ENCODE results near the gene TNRC6B.

TNRC6B gene

DNA sequence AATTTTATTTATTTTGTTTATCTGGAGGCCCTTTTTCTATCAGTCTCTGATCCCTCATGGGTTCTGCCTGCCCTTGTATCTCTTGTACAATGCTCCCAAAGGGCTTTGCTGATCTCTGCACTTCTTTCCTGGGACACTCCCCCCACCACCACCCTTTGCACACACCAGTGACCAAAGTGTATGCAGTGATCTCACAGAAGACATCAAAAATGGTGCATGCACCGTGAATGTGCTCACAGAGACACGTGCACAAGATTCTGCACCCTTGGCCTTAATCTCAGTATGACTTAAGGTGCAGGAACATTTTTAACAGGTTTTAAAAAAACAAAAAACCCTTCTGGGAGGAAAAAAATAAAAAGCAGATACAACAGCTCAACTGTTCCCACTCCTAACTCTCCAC, 156.3 kb downstream of the TNRC6B start:
- no peak for DNase-seq (ENCODE audit: low read depth, low spot score)
- H3K36me3 ChIP-seq (ENCODE audit: insufficient read depth, insufficient read length, low read length) = peaks cover 8% of the 10 kb centered on the region
- TF ChIP-seq YY1 (IDR thresholded peaks at IDR 0.05; ENCODE audit: insufficient read depth, insufficient read length) = no peak
- TF ChIP-seq SUZ12 (IDR thresholded peaks at IDR 0.05; ENCODE audit: extremely low read depth, insufficient read depth, insufficient read length) = no peak
- no peak for TF ChIP-seq ZNF274 (IDR thresholded peaks at IDR 0.05; ENCODE audit: low read depth, low read length)
- no peak overlapping the region for H3K4me3 ChIP-seq (ENCODE audit: insufficient read length, low read depth)
- peaks cover 3% of the 10 kb centered on the region for H3K4me1 ChIP-seq (ENCODE audit: insufficient read depth, insufficient read length)
- no peak overlapping the region for H3K9ac ChIP-seq (ENCODE audit: insufficient read length, low read depth)
- no peaks in the 10 kb centered on the region for H3K27me3 ChIP-seq (ENCODE audit: insufficient read depth, insufficient read length)
- H3K9me3 ChIP-seq (ENCODE audit: insufficient read depth, low read length) = no peaks in the 10 kb centered on the region

DNA sequence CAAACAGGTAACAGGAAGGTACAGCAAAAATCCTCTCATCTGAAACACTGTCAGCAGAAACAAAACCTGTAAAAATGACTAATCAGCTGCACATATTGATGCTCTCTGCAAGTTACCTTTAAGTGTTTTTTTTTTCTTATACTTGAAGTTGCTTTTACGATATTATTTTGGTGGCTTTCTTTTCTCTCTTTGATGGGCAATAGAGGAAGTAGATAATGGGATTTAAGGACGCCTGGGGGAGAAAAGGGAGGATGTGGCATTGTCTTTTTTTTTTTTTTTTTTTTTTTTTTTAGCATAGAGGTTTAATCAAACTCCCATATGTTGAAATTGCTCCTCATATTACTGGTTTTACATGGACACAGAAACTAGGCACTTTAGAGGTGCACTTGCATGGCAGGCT, 157.2 kb downstream of the TNRC6B start:
- no peak overlapping the region for H3K9ac ChIP-seq (ENCODE audit: insufficient read length, low read depth)
- H3K4me1 ChIP-seq (ENCODE audit: insufficient read depth, insufficient read length) = peaks cover 3% of the 10 kb centered on the region
- H3K9me3 ChIP-seq (ENCODE audit: insufficient read depth, low read length) = no peaks in the 10 kb centered on the region
- no peaks in the 10 kb centered on the region for H3K27me3 ChIP-seq (ENCODE audit: insufficient read depth, insufficient read length)
- TF ChIP-seq SUZ12 (IDR thresholded peaks at IDR 0.05; ENCODE audit: extremely low read depth, insufficient read depth, insufficient read length) (no peak), ZNF274 (IDR thresholded peaks at IDR 0.05; ENCODE audit: low read depth, low read length) (no peak)
- peaks cover 8% of the 10 kb centered on the region for H3K36me3 ChIP-seq (ENCODE audit: insufficient read depth, insufficient read length, low read length)
- DNase-seq (ENCODE audit: low read depth, low spot score) = no peak
- H3K4me3 ChIP-seq (ENCODE audit: insufficient read length, low read depth) = no peak overlapping the region

DNA sequence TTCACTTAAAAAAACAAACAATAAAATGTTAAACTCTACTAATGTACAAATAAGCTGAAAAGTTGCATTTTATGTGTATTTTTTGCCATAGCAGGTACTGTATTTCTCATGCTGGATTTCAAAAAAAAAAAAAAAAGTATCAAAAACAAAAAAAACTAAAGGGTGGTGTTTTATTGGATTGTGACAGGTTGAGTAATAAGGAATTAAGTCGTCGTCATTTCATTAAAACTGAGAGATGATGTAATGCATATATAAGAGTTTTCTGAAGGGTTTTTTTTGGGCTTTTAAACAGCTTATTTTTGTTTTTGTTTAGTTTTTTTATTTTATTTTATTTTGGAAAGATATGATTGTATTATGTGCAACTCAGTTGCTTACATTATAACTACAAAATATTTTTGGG, 157.6 kb downstream of the TNRC6B start:
- TF ChIP-seq YY1 (IDR thresholded peaks at IDR 0.05; ENCODE audit: insufficient read depth, insufficient read length) (no peak), ZNF274 (IDR thresholded peaks at IDR 0.05; ENCODE audit: low read depth, low read length) (no peak), SUZ12 (IDR thresholded peaks at IDR 0.05; ENCODE audit: extremely low read depth, insufficient read depth, insufficient read length) (no peak)
- Histone ChIP-seq H3K4me3 (ENCODE audit: insufficient read length, low read depth) (no peak overlapping the region), H3K4me1 (ENCODE audit: insufficient read depth, insufficient read length) (peaks cover 3% of the 10 kb centered on the region), H3K9ac (ENCODE audit: insufficient read length, low read depth) (no peak overlapping the region), H3K36me3 (ENCODE audit: insufficient read depth, insufficient read length, low read length) (peaks cover 5% of the 10 kb centered on the region), H3K27me3 (ENCODE audit: insufficient read depth, insufficient read length) (no peaks in the 10 kb centered on the region), H3K9me3 (ENCODE audit: insufficient read depth, low read length) (no peaks in the 10 kb centered on the region)
- no peak for DNase-seq (ENCODE audit: low read depth, low spot score)

DNA sequence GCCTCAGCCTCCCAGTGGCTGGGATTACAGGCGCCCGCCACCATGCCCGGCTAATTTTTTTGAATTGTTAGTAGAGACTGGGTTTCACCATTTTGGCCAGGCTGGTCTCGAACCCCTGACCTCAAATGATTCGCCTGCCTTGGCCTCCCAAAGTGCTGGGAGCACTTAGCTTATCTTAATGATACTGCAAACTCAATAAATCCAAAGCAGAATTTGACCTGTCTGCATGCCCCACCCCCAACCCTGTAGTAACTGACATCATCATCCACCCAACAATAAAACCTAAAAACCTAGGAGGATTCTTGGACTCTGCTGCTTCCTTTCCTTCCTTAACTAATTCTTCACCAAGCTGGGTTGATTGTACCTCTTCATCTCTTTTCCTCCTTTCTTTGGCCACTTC, 162.3 kb downstream of the TNRC6B start:
- Histone ChIP-seq H3K4me1 (ENCODE audit: insufficient read depth, insufficient read length) (no peaks in the 10 kb centered on the region), H3K36me3 (ENCODE audit: insufficient read depth, insufficient read length, low read length) (peaks cover 2% of the 10 kb centered on the region), H3K4me3 (ENCODE audit: insufficient read length, low read depth) (no peak overlapping the region), H3K9me3 (ENCODE audit: insufficient read depth, low read length) (no peaks in the 10 kb centered on the region), H3K27me3 (ENCODE audit: insufficient read depth, insufficient read length) (no peaks in the 10 kb centered on the region), H3K9ac (ENCODE audit: insufficient read length, low read depth) (no peak overlapping the region)
- no peak for DNase-seq (ENCODE audit: low read depth, low spot score)
- TF ChIP-seq ZNF274 (IDR thresholded peaks at IDR 0.05; ENCODE audit: low read depth, low read length) (no peak), SUZ12 (IDR thresholded peaks at IDR 0.05; ENCODE audit: extremely low read depth, insufficient read depth, insufficient read length) (no peak), YY1 (IDR thresholded peaks at IDR 0.05; ENCODE audit: insufficient read depth, insufficient read length) (no peak)

DNA sequence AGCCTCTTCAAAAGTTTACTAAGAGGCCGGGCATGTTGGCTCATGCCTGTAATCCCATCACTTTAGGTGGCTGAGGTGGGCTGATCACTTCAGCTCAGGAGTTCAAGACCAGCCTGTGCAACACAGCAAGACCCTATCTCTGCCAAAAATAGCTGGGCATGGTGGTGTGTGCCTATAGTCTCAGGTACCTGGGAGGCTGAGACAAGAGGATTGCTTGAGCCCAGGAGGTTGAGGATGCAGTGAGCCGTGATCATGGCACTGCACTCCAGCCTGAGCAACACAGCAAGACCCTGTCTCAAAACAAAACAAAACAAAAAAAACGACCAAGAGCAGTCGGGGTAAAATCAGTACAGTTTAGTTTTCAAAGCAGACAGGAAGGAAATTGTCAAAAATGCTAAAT, 163.9 kb downstream of the TNRC6B start:
- DNase-seq (ENCODE audit: low read depth, low spot score) = no peak
- H3K9me3 ChIP-seq (ENCODE audit: insufficient read depth, low read length) = no peaks in the 10 kb centered on the region
- no peaks in the 10 kb centered on the region for H3K27me3 ChIP-seq (ENCODE audit: insufficient read depth, insufficient read length)
- TF ChIP-seq YY1 (IDR thresholded peaks at IDR 0.05; ENCODE audit: insufficient read depth, insufficient read length) (no peak), SUZ12 (IDR thresholded peaks at IDR 0.05; ENCODE audit: extremely low read depth, insufficient read depth, insufficient read length) (no peak), ZNF274 (IDR thresholded peaks at IDR 0.05; ENCODE audit: low read depth, low read length) (no peak)
- H3K4me3 ChIP-seq (ENCODE audit: insufficient read length, low read depth) = no peak overlapping the region
- H3K36me3 ChIP-seq (ENCODE audit: insufficient read depth, insufficient read length, low read length) = peaks cover 2% of the 10 kb centered on the region
- H3K9ac ChIP-seq (ENCODE audit: insufficient read length, low read depth) = no peak overlapping the region
- no peaks in the 10 kb centered on the region for H3K4me1 ChIP-seq (ENCODE audit: insufficient read depth, insufficient read length)

DNA sequence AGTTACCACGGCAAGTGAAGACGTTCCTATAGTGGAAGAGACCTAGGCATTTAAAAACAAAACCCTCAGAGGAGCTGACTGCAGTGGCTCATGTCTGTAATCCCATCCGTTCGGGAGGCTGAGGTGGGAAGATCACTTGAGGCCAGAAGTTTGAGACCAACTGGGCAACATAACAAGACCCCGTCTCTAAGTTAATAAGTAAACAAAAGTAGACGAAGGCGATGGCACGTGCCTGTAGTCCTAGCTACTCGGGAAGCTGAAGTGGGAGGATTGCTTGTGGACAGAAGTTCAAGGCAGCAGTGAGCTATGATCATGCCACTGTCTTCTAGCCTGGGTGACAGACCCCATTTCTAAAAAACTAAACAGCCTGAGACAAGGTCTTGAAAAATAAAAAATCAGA, 164.8 kb downstream of the TNRC6B start:
- Histone ChIP-seq H3K36me3 (ENCODE audit: insufficient read depth, insufficient read length, low read length) (peaks cover 2% of the 10 kb centered on the region), H3K4me1 (ENCODE audit: insufficient read depth, insufficient read length) (no peaks in the 10 kb centered on the region), H3K9me3 (ENCODE audit: insufficient read depth, low read length) (no peaks in the 10 kb centered on the region), H3K9ac (ENCODE audit: insufficient read length, low read depth) (no peak overlapping the region), H3K27me3 (ENCODE audit: insufficient read depth, insufficient read length) (no peaks in the 10 kb centered on the region), H3K4me3 (ENCODE audit: insufficient read length, low read depth) (no peak overlapping the region)
- no peak for DNase-seq (ENCODE audit: low read depth, low spot score)
- TF ChIP-seq SUZ12 (IDR thresholded peaks at IDR 0.05; ENCODE audit: extremely low read depth, insufficient read depth, insufficient read length) = no peak
- TF ChIP-seq ZNF274 (IDR thresholded peaks at IDR 0.05; ENCODE audit: low read depth, low read length) = no peak
- TF ChIP-seq YY1 (IDR thresholded peaks at IDR 0.05; ENCODE audit: insufficient read depth, insufficient read length) = no peak

DNA sequence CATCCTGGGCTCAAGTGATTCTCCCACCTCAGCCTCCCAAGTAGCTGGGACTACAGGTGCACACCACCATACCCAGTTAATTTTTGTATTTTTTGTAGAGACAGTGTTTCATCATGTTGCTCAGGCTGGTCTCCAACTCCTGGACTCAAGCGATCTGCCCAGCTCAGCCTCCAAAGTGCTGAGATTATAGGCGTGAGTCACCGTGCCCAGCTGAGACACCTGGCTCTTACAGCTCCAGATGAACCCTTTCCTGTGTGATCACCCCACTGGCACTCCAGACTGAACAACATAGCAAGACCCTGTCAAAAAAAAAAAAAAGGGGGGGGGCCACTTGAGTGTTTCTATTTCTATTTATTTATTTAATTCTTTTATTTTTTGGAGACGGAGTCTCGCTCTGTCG, 167.5 kb downstream of the TNRC6B start:
- H3K36me3 ChIP-seq (ENCODE audit: insufficient read depth, insufficient read length, low read length) = peaks cover 25% of the 10 kb centered on the region
- TF ChIP-seq YY1 (IDR thresholded peaks at IDR 0.05; ENCODE audit: insufficient read depth, insufficient read length) (no peak), ZNF274 (IDR thresholded peaks at IDR 0.05; ENCODE audit: low read depth, low read length) (no peak), SUZ12 (IDR thresholded peaks at IDR 0.05; ENCODE audit: extremely low read depth, insufficient read depth, insufficient read length) (no peak)
- DNase-seq (ENCODE audit: low read depth, low spot score) = no peak
- peak overlapping the region; percentile 95 for H3K4me3 ChIP-seq (ENCODE audit: insufficient read length, low read depth)
- no peaks in the 10 kb centered on the region for H3K27me3 ChIP-seq (ENCODE audit: insufficient read depth, insufficient read length)
- peak overlapping the region; percentile 76 for H3K9ac ChIP-seq (ENCODE audit: insufficient read length, low read depth)
- no peaks in the 10 kb centered on the region for H3K4me1 ChIP-seq (ENCODE audit: insufficient read depth, insufficient read length)
- H3K9me3 ChIP-seq (ENCODE audit: insufficient read depth, low read length) = no peaks in the 10 kb centered on the region

DNA sequence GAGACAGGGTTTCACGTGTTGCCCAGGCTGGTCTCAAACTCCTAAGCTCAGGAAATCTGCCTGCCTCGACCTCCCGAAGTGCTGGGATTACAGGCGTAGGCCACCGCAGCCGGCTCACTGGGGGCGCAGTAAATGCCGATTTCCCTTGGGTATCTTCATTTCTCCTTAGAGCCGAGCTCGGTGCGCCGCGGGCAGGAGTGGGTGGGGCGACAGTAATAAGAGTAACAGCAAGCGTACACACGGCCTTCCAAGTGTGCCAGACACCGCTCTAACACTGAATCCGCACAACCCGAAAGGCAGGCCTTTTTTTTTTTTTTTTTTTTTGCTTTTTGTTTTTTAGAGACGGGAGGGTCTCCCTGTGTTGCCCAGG, 168.1 kb downstream of the TNRC6B start:
- Histone ChIP-seq H3K36me3 (ENCODE audit: insufficient read depth, insufficient read length, low read length) (peaks cover 30% of the 10 kb centered on the region), H3K27me3 (ENCODE audit: insufficient read depth, insufficient read length) (no peaks in the 10 kb centered on the region), H3K9me3 (ENCODE audit: insufficient read depth, low read length) (no peaks in the 10 kb centered on the region), H3K4me1 (ENCODE audit: insufficient read depth, insufficient read length) (no peaks in the 10 kb centered on the region), H3K9ac (ENCODE audit: insufficient read length, low read depth) (peak overlapping the region; percentile 76), H3K4me3 (ENCODE audit: insufficient read length, low read depth) (peak overlapping the region; percentile 95)
- no peak for TF ChIP-seq ZNF274 (IDR thresholded peaks at IDR 0.05; ENCODE audit: low read depth, low read length)
- TF ChIP-seq SUZ12 (IDR thresholded peaks at IDR 0.05; ENCODE audit: extremely low read depth, insufficient read depth, insufficient read length) = no peak
- TF ChIP-seq YY1 (IDR thresholded peaks at IDR 0.05; ENCODE audit: insufficient read depth, insufficient read length) = no peak
- no peak for DNase-seq (ENCODE audit: low read depth, low spot score)
